Spleen (tissue), 11 donors: ENCODE measurements around the gene KCND3. TPM values are rescaled to one million over a fixed set of nuclear protein-coding genes. Genes with fewer than 3 reads are reported as not detected.
A peak's percentile ranks its signal among the peaks of the same experiment; 100 is the strongest.

Experiments used
- DNase-seq: peaks from one replicate; pipeline ENCODE4 v3.0.0-alpha.2; 2020
- H3K27ac ChIP-seq, 8 donors: fragments of 200-600 bp; sonication (generic) in 7 of 8; 1 replicate in 4 of 8; 2 replicates in 4 of 8; pipeline versions ENCODE4 v1.5.0 to v1.8.0; 2016 to 2021; ENCODE audit warnings: inconsistent platforms in 4 of 8, mild to moderate bottlenecking in 4 of 8, moderate library complexity in 1 of 8
- H3K27me3 ChIP-seq, 7 donors: fragments of 200-600 bp; sonication (generic) in 6 of 7; replicated peaks in 1 of 7; 1 replicate in 4 of 7; 2 replicates in 3 of 7; pipeline versions ENCODE4 v1.5.0 to v1.8.0; 2016 to 2021; ENCODE audit warnings: inconsistent platforms in 3 of 7, mild to moderate bottlenecking in 1 of 7
- H3K36me3 ChIP-seq, 6 donors: fragments of 200-600 bp; sonication (generic) in 5 of 6; 1 replicate in 4 of 6; 2 replicates in 2 of 6; pipeline versions ENCODE4 v1.5.0 to v1.8.0; 2016 to 2021; ENCODE audit warnings: inconsistent platforms in 2 of 6
- H3K4me1 ChIP-seq, 6 donors: fragments of 200-600 bp; sonication (generic) in 5 of 6; 1 replicate in 3 of 6; 2 replicates in 3 of 6; pipeline versions ENCODE4 v1.5.0 to v1.8.0; 2016 to 2021; ENCODE audit warnings: inconsistent platforms in 3 of 6
- H3K4me3 ChIP-seq, 8 donors: fragments of 200-600 bp; sonication (generic) in 7 of 8; 1 replicate in 4 of 8; 2 replicates in 4 of 8; pipeline versions ENCODE4 v1.5.0 to v1.8.0; 2016 to 2021; ENCODE audit warnings: inconsistent platforms in 4 of 8, mild to moderate bottlenecking in 4 of 8, moderate library complexity in 2 of 8
- H3K9me3 ChIP-seq, 8 donors: fragments of 200-600 bp; sonication (generic) in 7 of 8; 1 replicate in 4 of 8; 2 replicates in 4 of 8; pipeline versions ENCODE4 v1.5.0 to v1.8.0; 2016 to 2021; ENCODE audit warnings: inconsistent platforms in 4 of 8
- CTCF ChIP-seq, 11 experiments: fragments of 200-600 bp in 7 of 11; fragments of 450-650 bp in 4 of 11; sonication (generic) in 4 of 11; IDR thresholded peaks in 8 of 11; conservative IDR thresholded peaks in 3 of 11; 1 replicate in 7 of 11; 2 replicates in 4 of 11; pipeline versions ENCODE4 v1.4.0 to v1.8.0; 2016 to 2021; ENCODE audit warnings: antibody characterized with exemption in 11 of 11, inconsistent platforms in 4 of 11, mild to moderate bottlenecking in 1 of 11
- POLR2A ChIP-seq, 3 donors: fragments of 450-650 bp; IDR thresholded peaks; one replicate each; pipeline ENCODE4 v1.5.1; 2017; ENCODE audit warnings: antibody characterized with exemption in 3 of 3, mild to moderate bottlenecking in 1 of 3
- POLR2AphosphoS5 ChIP-seq, 3 donors: sonication (generic); formaldehyde crosslinking; IDR thresholded peaks; one replicate each; pipeline ENCODE4 v1.5.1; 2017; ENCODE audit warnings: antibody characterized with exemption in 3 of 3
- WGBS, 5 donors: extraction: QIAGEN DNeasy Blood & Tissue Kit in 3 of 5; methylation state at CpG; one replicate each; pipeline versions ENCODE4 v1.1.5 to v1.1.7; 2013 to 2018; 5-methylcytosine and 5-hydroxymethylcytosine counted together
- intact Hi-C: fragments of 100-400 bp; cut with DNase I; formaldehyde crosslinking; loops from one replicate; pipeline ENCODE4 v1.15.0; 2023; ENCODE audit warnings: low total_unique reads
- polyA plus RNA-seq, 3 donors: library from polyadenylated mRNA; stranded (reverse); fragments of 200-250 nt; gene quantifications; one replicate each; pipeline ENCODE4 v1.2.1, GENCODE V29; 2013
- total RNA-seq, 7 donors: library from RNA; depleted of rRNA in 3 of 7; stranded (reverse); fragments of >200 nt in 3 of 7; fragmentation: NEBNext Ultra II Directional in 4 of 7; extraction: Animal tissue kit (Norgen Biotek cat#: 25700) in 4 of 7; gene quantifications; one replicate each; pipeline versions ENCODE4 v1.1.0 to v1.2.1, GENCODE V29; 2016 to 2021
- donor health status: healthy with polysubstance abuse.
- donor health status: DM: no; HTN: no; CAD: no; lungs with moderate emphysema.
- donor health status: DM: no; HTN: no; CAD: no.
- donor health status: Bipolar disorder and iron deficiency.
- donor health status: healthy.
- donor health status: DM: no; HTN: no; CAD: no.
- donor health status: DM: yes; HTN: yes; CAD: no.

Gene KCND3
- total and polyA plus RNA-seq, 10 donors = 0.67 to 14.2 (median 8.6) TPM

- 77 to 91% (median 84%) methylated on average over 5 of the region's 5 CpGs for whole genome bisulfite sequencing, 5 donors
- DNase-seq = no peak
- Histone ChIP-seq H3K36me3 (no peaks in the 10 kb centered on the region), H3K4me1 (peaks cover 0 to 12% (median 9%) of the 10 kb centered on the region in 6 donors), H3K27ac (no peak overlapping the region), H3K27me3 (peaks cover 0 to 22% (median 0%) of the 10 kb centered on the region in 7 donors), H3K4me3 (no peak overlapping the region), H3K9me3 (no peaks in the 10 kb centered on the region)
- intact Hi-C loops = no loop called here
- TF ChIP-seq POLR2A (IDR thresholded peaks at IDR 0.05) (no peak), POLR2AphosphoS5 (IDR thresholded peaks at IDR 0.05) (no peak), CTCF (IDR thresholded peaks at IDR 0.05 in 8 of 11, conservative IDR thresholded peaks at IDR 0.05 in 3 of 11) (no peak)
Observed at GRCh38 chr1:111873460-111874030, 115.9 kb downstream of the KCND3 start.

DNA sequence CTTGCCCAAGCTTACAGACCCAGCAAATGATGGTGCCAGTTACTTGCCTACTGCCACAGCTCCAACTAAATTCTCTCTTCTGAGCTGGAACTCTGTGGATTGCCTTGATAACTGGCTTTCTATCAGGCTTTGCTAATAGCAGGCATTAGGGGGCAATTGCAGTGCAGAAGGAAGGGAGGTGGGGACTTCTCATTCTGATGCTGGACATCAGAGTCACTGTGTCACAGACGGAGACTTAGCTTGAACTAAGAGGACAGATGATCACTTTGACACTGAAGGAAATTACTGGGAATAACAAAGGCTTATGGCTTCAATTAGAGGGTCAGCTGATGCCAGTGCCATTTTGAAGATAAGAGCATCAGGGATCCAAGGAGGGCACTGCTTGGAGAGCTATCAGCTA is 119.3 kb downstream of the KCND3 start:
- H3K4me3 ChIP-seq = no peak overlapping the region
- intact Hi-C loops = no loop called here
- no peaks in the 10 kb centered on the region for H3K4me1 ChIP-seq
- DNase-seq = no peak
- no peaks in the 10 kb centered on the region for H3K9me3 ChIP-seq
- no peaks in the 10 kb centered on the region for H3K36me3 ChIP-seq
- no peak for TF ChIP-seq POLR2AphosphoS5 (IDR thresholded peaks at IDR 0.05)
- TF ChIP-seq CTCF (IDR thresholded peaks at IDR 0.05 in 8 of 11, conservative IDR thresholded peaks at IDR 0.05 in 3 of 11) = no peak
- TF ChIP-seq POLR2A (IDR thresholded peaks at IDR 0.05) = no peak
- no peak overlapping the region for H3K27ac ChIP-seq
- H3K27me3 ChIP-seq = peaks cover 0 to 18% (median 0%) of the 10 kb centered on the region in 7 donors
- WGBS, 5 donors = 89 to 100% (median 93%) methylated on average over 1 of the region's 1 CpG

DNA sequence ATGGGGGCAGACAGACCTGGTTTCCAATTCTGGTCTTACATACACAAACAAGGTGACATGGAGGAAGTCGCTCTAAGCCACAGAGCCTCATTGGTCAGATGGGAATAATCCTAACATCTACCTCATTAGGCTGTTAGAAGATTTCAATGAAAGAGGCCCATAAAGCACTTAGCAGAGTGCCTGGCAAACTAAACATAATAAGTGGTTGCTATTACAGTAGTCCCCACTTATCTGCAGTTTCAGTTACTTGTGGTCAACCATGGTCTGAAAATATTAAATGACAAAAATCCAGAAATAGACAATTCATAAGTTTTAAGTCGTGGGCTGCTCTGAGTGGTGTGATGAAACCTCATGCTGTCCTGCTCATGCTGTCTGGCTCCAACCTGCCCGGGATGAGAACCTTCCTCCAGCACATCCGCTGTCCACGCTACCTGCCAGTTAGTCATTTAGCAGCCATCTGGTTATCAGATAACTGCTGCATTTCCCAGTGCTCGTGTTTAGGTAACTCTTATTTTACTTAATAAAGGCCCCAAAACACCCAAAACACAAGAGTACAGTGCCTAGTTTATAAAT is 121.5 kb downstream of the KCND3 start:
- DNase-seq = no peak
- Histone ChIP-seq H3K36me3 (no peaks in the 10 kb centered on the region), H3K9me3 (no peaks in the 10 kb centered on the region), H3K4me3 (no peak overlapping the region), H3K27me3 (peaks cover 0 to 20% (median 0%) of the 10 kb centered on the region in 7 donors), H3K4me1 (peaks cover 0 to 3% (median 0%) of the 10 kb centered on the region in 6 donors), H3K27ac (no peak overlapping the region)
- TF ChIP-seq CTCF (IDR thresholded peaks at IDR 0.05 in 8 of 11, conservative IDR thresholded peaks at IDR 0.05 in 3 of 11) (no peak), POLR2AphosphoS5 (IDR thresholded peaks at IDR 0.05) (no peak), POLR2A (IDR thresholded peaks at IDR 0.05) (no peak)
- intact Hi-C loops = no loop called here
- 78 to 86% (median 83%) methylated on average over 6 of the region's 6 CpGs for WGBS, 5 donors

DNA sequence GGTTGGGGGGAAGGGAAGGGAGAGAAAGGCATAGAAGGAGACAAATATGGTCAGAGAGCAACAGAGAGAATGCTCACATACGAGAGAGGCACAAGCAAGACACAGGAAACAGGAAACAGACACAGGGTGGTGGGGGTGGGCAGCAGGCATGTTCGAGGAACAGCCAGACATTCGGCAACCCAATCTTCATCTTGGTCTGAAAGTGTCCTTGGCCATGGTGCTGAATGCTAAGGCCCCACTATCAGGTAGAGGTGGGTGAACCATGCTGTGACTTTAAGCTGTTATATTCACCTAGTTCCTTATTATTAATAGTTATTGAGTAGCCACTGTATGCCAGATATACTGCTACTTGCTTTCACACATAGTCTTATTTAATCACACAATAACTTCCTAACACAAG is 124.6 kb downstream of the KCND3 start:
- peaks cover 0 to 17% (median 0%) of the 10 kb centered on the region in 7 donors for H3K27me3 ChIP-seq
- intact Hi-C loops = no loop called here
- no peak overlapping the region for H3K4me3 ChIP-seq
- no peak overlapping the region for H3K27ac ChIP-seq
- DNase-seq = peak; percentile 9
- H3K9me3 ChIP-seq = no peaks in the 10 kb centered on the region
- H3K4me1 ChIP-seq = peaks cover 0 to 3% (median 0%) of the 10 kb centered on the region in 6 donors
- no peaks in the 10 kb centered on the region for H3K36me3 ChIP-seq
- TF ChIP-seq CTCF (IDR thresholded peaks at IDR 0.05 in 8 of 11, conservative IDR thresholded peaks at IDR 0.05 in 3 of 11) = no peak
- no peak for TF ChIP-seq POLR2AphosphoS5 (IDR thresholded peaks at IDR 0.05)
- no peak for TF ChIP-seq POLR2A (IDR thresholded peaks at IDR 0.05)
- 3 to 8% (median 6%) methylated on average over 3 of the region's 3 CpGs for WGBS, 5 donors
